H9 (cell line): ENCODE results near the gene PTN. TPM values are rescaled to one million over a fixed set of nuclear protein-coding genes. Genes with fewer than 3 reads are reported as not detected.

Experiments
- DNase-seq: peaks from one replicate; pipeline ENCODE4 v3.0.0-alpha.2; 2017
- H2AFZ ChIP-seq: one replicate; pipeline ENCODE4 v1.6.1; 2013; ENCODE audit warnings: mild to moderate bottlenecking, low read length, control low read depth, moderate library complexity
- H2AK5ac ChIP-seq: 2 replicates; pipeline ENCODE4 v1.6.1; 2013; ENCODE audit warnings: low read length, control low read depth, mixed read lengths; ENCODE audit not compliant: insufficient read length
- H2BK120ac ChIP-seq: one replicate; pipeline ENCODE4 v1.6.1; 2013; ENCODE audit warnings: low read depth, mild to moderate bottlenecking, low read length, control low read depth, inconsistent platforms; ENCODE audit not compliant: poor library complexity, severe bottlenecking
- H2BK12ac ChIP-seq: 2 replicates; pipeline ENCODE4 v1.6.1; 2013; ENCODE audit warnings: low read length, control low read depth, mixed read lengths, low read depth; ENCODE audit not compliant: insufficient read length
- H2BK15ac ChIP-seq: 2 replicates; pipeline ENCODE4 v1.6.1; 2013; ENCODE audit warnings: low read depth, low read length, control low read depth
- H2BK20ac ChIP-seq: one replicate; pipeline ENCODE4 v1.6.1; 2013; ENCODE audit warnings: low read depth, mild to moderate bottlenecking, low read length, control low read depth, inconsistent platforms; ENCODE audit not compliant: poor library complexity, severe bottlenecking
- H2BK5ac ChIP-seq: 2 replicates; pipeline ENCODE4 v1.6.1; 2013; ENCODE audit warnings: low read length, control low read depth, mixed read lengths; ENCODE audit not compliant: insufficient read length
- H3K14ac ChIP-seq: 2 replicates; pipeline ENCODE4 v1.6.1; 2013; ENCODE audit warnings: low read length, control low read depth; ENCODE audit not compliant: insufficient read depth
- H3K18ac ChIP-seq: 2 replicates; pipeline ENCODE4 v1.6.1; 2013; ENCODE audit warnings: low read depth, mild to moderate bottlenecking, mixed read lengths, low read length, control low read depth; ENCODE audit not compliant: insufficient read length
- H3K23ac ChIP-seq: 2 replicates; pipeline ENCODE4 v1.6.1; 2013; ENCODE audit warnings: low read length, control low read depth, mixed read lengths, low read depth; ENCODE audit not compliant: insufficient read length
- H3K23me2 ChIP-seq: 2 replicates; pipeline ENCODE4 v1.6.1; 2013; ENCODE audit warnings: low read depth, mild to moderate bottlenecking, mixed read lengths, low read length, control low read depth; ENCODE audit not compliant: insufficient read length, poor library complexity, severe bottlenecking
- H3K27ac ChIP-seq: 2 replicates; pipeline ENCODE4 v1.5.1; 2013; ENCODE audit warnings: low read length, control low read depth, mixed read lengths, low read depth; ENCODE audit not compliant: insufficient read length
- H3K27me3 ChIP-seq: 2 replicates; pipeline ENCODE4 v1.6.1; 2013; ENCODE audit warnings: low read length, control low read depth, inconsistent platforms; ENCODE audit not compliant: insufficient read depth
- H3K4ac ChIP-seq: 2 replicates; pipeline ENCODE4 v1.6.1; 2013; ENCODE audit warnings: low read depth, mild to moderate bottlenecking, control low read depth, inconsistent platforms, low read length, moderate library complexity
- H3K4me1 ChIP-seq: 2 replicates; pipeline ENCODE4 v1.6.1; 2013; ENCODE audit warnings: low read length, control low read depth, inconsistent platforms; ENCODE audit not compliant: insufficient read depth
- H3K4me2 ChIP-seq: 2 replicates; pipeline ENCODE4 v1.6.1; 2013; ENCODE audit warnings: low read length, control low read depth, mixed read lengths; ENCODE audit not compliant: insufficient read length, insufficient read depth
- H3K56ac ChIP-seq: 2 replicates; pipeline ENCODE4 v1.6.1; 2013; ENCODE audit warnings: low read depth, mild to moderate bottlenecking, mixed read lengths, low read length, control low read depth; ENCODE audit not compliant: insufficient read length
- H3K79me1 ChIP-seq: 2 replicates; pipeline ENCODE4 v1.6.1; 2013; ENCODE audit warnings: low read depth, mild to moderate bottlenecking, moderate library complexity, low read length, control low read depth, inconsistent platforms; ENCODE audit not compliant: insufficient read depth, poor library complexity, severe bottlenecking
- H3K79me2 ChIP-seq: 2 replicates; pipeline ENCODE4 v1.6.1; 2013; ENCODE audit warnings: low read length, control low read depth, inconsistent platforms; ENCODE audit not compliant: insufficient read depth
- H3K9ac ChIP-seq: 2 replicates; pipeline ENCODE4 v1.6.1; 2013; ENCODE audit warnings: low read length, control low read depth, mixed read lengths; ENCODE audit not compliant: insufficient read length; ENCODE audit errors: extremely low read depth
- H3K9me3 ChIP-seq: one replicate; pipeline ENCODE4 v1.6.1; 2013; ENCODE audit warnings: low read depth, low read length, inconsistent platforms; ENCODE audit not compliant: control insufficient read depth
- H3T11ph ChIP-seq: one replicate; pipeline ENCODE4 v1.6.1; 2013; ENCODE audit warnings: mild to moderate bottlenecking, low read length, control low read depth, inconsistent platforms
- H4K20me1 ChIP-seq: one replicate; pipeline ENCODE4 v1.6.1; 2013; ENCODE audit not compliant: control insufficient read depth, insufficient read length, insufficient read depth
- H4K5ac ChIP-seq: 2 replicates; pipeline ENCODE4 v1.6.1; 2013; ENCODE audit warnings: low read depth, mild to moderate bottlenecking, mixed read lengths, low read length, control low read depth; ENCODE audit not compliant: insufficient read length
- H4K8ac ChIP-seq: replicated peaks from 2 replicates; pipeline ENCODE4 v1.6.1; 2013; ENCODE audit warnings: low read length, control low read depth, mixed read lengths, low read depth; ENCODE audit not compliant: insufficient read length
- H4K91ac ChIP-seq: 2 replicates; pipeline ENCODE4 v1.6.1; 2013; ENCODE audit warnings: low read depth, mild to moderate bottlenecking, moderate library complexity, mixed read lengths, low read length, control low read depth; ENCODE audit not compliant: insufficient read length
- H3K27ac Mint-ChIP-seq, 3 experiments: 2 replicates in 2 of 3; 3 replicates in 1 of 3; pipeline ENCODE4 v1.8.0; 2020 to 2021; ENCODE audit warnings: mixed read lengths in 3 of 3, mild to moderate bottlenecking in 1 of 3, moderate library complexity in 1 of 3
- H3K27me3 Mint-ChIP-seq: 2 replicates; pipeline ENCODE4 v1.8.0; 2021; ENCODE audit warnings: low read depth, mild to moderate bottlenecking, moderate library complexity, mixed read lengths
- H3K36me3 Mint-ChIP-seq, 3 experiments: 2 replicates in 2 of 3; 3 replicates in 1 of 3; pipeline ENCODE4 v1.8.0; 2020 to 2021; ENCODE audit warnings: low read depth in 3 of 3, mixed read lengths in 3 of 3; ENCODE audit not compliant: insufficient read depth in 1 of 3
- H3K4me1 Mint-ChIP-seq, 2 experiments: 2 replicates each; pipeline ENCODE4 v1.8.0; 2020; ENCODE audit warnings: mixed read lengths in 2 of 2
- H3K4me3 Mint-ChIP-seq, 2 experiments: 2 replicates in 1 of 2; 3 replicates in 1 of 2; pipeline ENCODE4 v1.8.0; 2020 to 2021; ENCODE audit warnings: mild to moderate bottlenecking in 2 of 2, mixed read lengths in 2 of 2, moderate library complexity in 1 of 2
- H3K9me3 Mint-ChIP-seq, 2 experiments: 2 replicates in 1 of 2; 3 replicates in 1 of 2; pipeline ENCODE4 v1.8.0; 2020; ENCODE audit warnings: mild to moderate bottlenecking in 2 of 2, mixed read lengths in 2 of 2, moderate library complexity in 1 of 2
- WGBS: extraction: QIAGEN DNeasy Blood & Tissue Kit; methylation state at CpG from one replicate; pipeline ENCODE4 v1.1.7; 2013; ENCODE audit warnings: missing lambda C conversion rate, low lambda C conversion rate, mixed read lengths; ENCODE audit not compliant: insufficient read length; ENCODE audit errors: extremely low coverage; 5-methylcytosine and 5-hydroxymethylcytosine counted together
- total RNA-seq: library from RNA; stranded (reverse); gene quantifications from 2 replicates; pipeline ENCODE4 v1.2.1, GENCODE V29; 2021
- TF ChIP-seq, protein P1 (sequence below): fragments of 200-600 bp; sonication (generic); conservative IDR thresholded peaks from 3 replicates; pipeline ENCODE4 v1.8.0; 2021; ENCODE audit warnings: antibody characterized with exemption, mild to moderate bottlenecking

Gene PTN
- total RNA-seq, 1 experiment from 2014 or later = 16.5 TPM

DNA sequence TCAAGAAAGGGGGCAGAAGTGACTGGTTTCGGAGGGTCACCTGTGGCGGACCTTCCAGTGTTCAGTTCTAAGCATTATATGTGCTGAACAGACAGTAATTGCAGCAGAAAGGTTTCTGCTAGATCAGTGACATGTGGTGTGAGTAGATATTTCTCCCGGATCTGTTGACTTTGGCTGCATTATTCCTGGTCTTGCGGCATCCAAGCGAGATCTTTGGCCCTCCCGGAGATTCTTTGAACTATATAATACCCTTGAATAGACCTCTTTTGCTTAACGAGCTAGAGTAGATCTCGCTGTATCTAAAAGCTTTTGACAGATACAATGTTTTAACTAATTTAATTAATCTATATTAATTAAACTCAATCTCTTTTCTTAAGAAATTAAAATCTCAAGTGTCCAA lies 99.8 kb downstream of the PTN start:
- H3K27ac Mint-ChIP-seq = no peak overlapping the region
- H3K4me1 Mint-ChIP-seq = peaks cover 12 to 14% of the 10 kb centered on the region in 2 experiments

More for the DNA sequence above, 99.8 kb downstream of the PTN start:
- Histone ChIP-seq H3K4me2 (no peak overlapping the region), H4K8ac (no peak overlapping the region), H3K9me3 (no peaks in the 10 kb centered on the region), H3K79me2 (no peaks in the 10 kb centered on the region), H3T11ph (no peak overlapping the region), H2BK20ac (no peak overlapping the region), H3K23ac (no peak overlapping the region), H3K18ac (no peak overlapping the region), H3K79me1 (no peaks in the 10 kb centered on the region), H3K27ac (no peak overlapping the region), H3K4ac (no peak overlapping the region), H2BK15ac (no peak overlapping the region), H2BK120ac (no peak overlapping the region), H2AFZ (no peak overlapping the region), H2BK12ac (no peak overlapping the region), H3K27me3 (no peaks in the 10 kb centered on the region), H3K56ac (no peak overlapping the region), H2AK5ac (no peak overlapping the region), H2BK5ac (no peak overlapping the region), H4K5ac (no peak overlapping the region), H4K20me1 (no peaks in the 10 kb centered on the region), H3K4me1 (no peaks in the 10 kb centered on the region; the same call in 1 of the 2 replicates), H3K23me2 (no peaks in the 10 kb centered on the region), H3K14ac (no peak overlapping the region), H3K9ac (no peak overlapping the region), H4K91ac (no peak overlapping the region)
- H3K27me3 Mint-ChIP-seq = no peaks in the 10 kb centered on the region
- no peak overlapping the region for H3K4me3 Mint-ChIP-seq
- H3K36me3 Mint-ChIP-seq = peaks cover 0 to 4% (median 0%) of the 10 kb centered on the region in 3 experiments; a peak in 2 of 7 replicates
- WGBS = no CpG with 5 or more reads among the region's 8 CpGs
- TF ChIP-seq, protein P1, sequence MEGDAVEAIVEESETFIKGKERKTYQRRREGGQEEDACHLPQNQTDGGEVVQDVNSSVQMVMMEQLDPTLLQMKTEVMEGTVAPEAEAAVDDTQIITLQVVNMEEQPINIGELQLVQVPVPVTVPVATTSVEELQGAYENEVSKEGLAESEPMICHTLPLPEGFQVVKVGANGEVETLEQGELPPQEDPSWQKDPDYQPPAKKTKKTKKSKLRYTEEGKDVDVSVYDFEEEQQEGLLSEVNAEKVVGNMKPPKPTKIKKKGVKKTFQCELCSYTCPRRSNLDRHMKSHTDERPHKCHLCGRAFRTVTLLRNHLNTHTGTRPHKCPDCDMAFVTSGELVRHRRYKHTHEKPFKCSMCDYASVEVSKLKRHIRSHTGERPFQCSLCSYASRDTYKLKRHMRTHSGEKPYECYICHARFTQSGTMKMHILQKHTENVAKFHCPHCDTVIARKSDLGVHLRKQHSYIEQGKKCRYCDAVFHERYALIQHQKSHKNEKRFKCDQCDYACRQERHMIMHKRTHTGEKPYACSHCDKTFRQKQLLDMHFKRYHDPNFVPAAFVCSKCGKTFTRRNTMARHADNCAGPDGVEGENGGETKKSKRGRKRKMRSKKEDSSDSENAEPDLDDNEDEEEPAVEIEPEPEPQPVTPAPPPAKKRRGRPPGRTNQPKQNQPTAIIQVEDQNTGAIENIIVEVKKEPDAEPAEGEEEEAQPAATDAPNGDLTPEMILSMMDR = no peak
- DNase-seq = no peak
- no peaks in the 10 kb centered on the region for H3K9me3 Mint-ChIP-seq
